GM19099 (cell line): Measurements from ENCODE around the gene TSPAN8.

Experiments used
- POLR2A ChIP-seq: IDR thresholded peaks from 3 replicates; pipeline ENCODE4 v1.6.1; 2011; ENCODE audit warnings: low read depth; ENCODE audit not compliant: insufficient read length; ENCODE audit errors: extremely low read depth

The TSPAN8 gene

GRCh38 chr12:71107936-71108335 is 49.9 kb downstream of the TSPAN8 start:
- TF ChIP-seq POLR2A = no peak

DNA sequence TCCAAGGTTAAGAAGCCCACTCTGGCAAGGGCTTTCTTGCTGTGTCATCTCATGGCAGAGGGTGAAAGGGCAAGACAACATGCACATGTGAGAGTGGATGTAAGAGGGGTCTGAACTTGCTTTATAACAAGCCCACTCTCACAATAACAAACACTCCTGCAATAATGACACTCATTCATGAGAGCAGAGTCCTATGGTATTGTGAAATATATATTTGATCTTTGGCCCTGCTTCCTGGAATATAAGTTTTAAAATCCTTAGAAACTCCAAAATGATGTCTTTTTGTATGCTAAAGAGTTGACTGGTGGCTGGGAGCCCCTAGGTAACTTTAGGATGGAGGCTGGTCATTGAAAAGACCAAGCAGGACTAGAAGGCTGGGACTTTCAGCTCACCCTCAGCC is 51.8 kb downstream of the TSPAN8 start:
- TF ChIP-seq POLR2A = no peak

DNA sequence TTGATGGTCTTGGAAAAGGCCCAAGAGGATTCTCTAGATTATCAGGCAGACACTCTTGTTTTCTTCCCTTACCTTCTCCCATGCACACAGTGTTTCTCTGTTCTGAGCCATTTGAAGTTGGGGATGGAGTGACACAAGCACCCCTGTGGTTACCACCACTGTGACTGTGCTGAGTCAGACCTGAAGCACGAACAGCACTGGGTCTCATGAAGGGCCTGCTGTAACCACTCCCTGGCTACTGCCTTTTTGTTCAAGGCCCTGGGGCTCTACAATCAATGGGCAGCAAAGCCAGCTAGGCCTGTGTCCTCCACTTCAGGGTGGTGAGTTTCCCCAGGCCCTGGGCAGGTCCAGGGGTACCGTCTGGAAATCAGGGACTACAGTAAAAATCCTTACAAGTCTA is 65.5 kb downstream of the TSPAN8 start:
- TF ChIP-seq POLR2A = no peak

GRCh38 chr12:71090971-71091370 is 66.8 kb downstream of the TSPAN8 start:
- no peak for TF ChIP-seq POLR2A

DNA sequence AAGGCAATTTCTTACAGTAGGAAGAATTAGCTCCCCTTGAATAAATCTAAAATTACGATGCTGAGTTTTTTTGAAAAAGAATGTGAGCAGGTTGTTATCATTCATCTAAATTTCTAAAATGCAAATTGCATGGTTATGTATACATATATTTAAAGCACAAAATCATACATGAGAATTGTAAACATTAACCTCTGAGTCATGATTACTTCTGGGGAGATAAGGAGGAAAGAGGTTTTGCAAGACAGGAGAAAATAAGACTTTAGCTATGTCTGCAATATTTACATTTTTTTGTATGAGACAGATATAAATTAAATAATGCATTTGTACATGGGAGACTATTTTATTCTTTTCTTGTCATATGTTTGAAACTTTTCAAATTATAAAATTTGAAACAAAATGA is 72.2 kb downstream of the TSPAN8 start:
- no peak for TF ChIP-seq POLR2A

DNA sequence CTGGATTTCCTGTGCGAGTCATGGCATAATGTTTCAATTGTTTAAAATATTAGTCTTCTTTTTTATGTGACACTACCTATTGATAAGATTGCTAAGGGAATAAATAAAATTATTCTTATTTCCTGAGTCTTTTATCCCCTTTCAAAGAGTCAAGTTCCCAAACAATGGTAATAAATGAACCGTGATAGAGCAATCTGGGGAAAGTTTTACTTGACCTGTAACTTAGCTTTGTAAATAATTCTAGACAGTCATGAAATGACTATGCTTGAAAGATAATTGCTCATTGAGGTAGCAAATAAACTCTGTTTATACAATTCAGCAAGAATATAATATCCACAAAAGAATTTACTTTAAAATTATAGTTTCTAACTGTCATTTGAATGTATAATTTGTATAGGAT is 82.1 kb downstream of the TSPAN8 start:
- no peak for TF ChIP-seq POLR2A
